NT2/D1 (cell line): ENCODE data around the gene AKAP5.

Experiments used
- DNase-seq: peaks from one replicate; pipeline ENCODE4 v3.0.0-alpha.2; 2011; ENCODE audit warnings: low read depth, low spot score
- H3K27me3 ChIP-seq: 2 replicates; pipeline ENCODE4 v1.6.0; 2011; ENCODE audit warnings: mild to moderate bottlenecking; ENCODE audit not compliant: insufficient read length, insufficient read depth
- H3K36me3 ChIP-seq: 2 replicates; pipeline ENCODE4 v1.6.1; 2011; ENCODE audit warnings: mild to moderate bottlenecking, low read length, mixed read lengths; ENCODE audit not compliant: insufficient read depth, insufficient read length
- H3K4me1 ChIP-seq: 2 replicates; pipeline ENCODE4 v1.5.1; 2011; ENCODE audit not compliant: insufficient read depth, insufficient read length
- H3K4me3 ChIP-seq: 2 replicates; pipeline ENCODE4 v1.5.1; 2011; ENCODE audit warnings: low read depth; ENCODE audit not compliant: insufficient read length
- H3K9ac ChIP-seq: 2 replicates; pipeline ENCODE4 v1.6.0; 2011; ENCODE audit warnings: low read depth; ENCODE audit not compliant: insufficient read length
- H3K9me3 ChIP-seq: 2 replicates; pipeline ENCODE4 v1.5.1; 2011; ENCODE audit warnings: mild to moderate bottlenecking, low read length; ENCODE audit not compliant: insufficient read depth
- SUZ12 ChIP-seq: IDR thresholded peaks from 2 replicates; pipeline ENCODE4 v1.6.1; 2011; ENCODE audit not compliant: insufficient read length, insufficient read depth; ENCODE audit errors: extremely low read depth
- YY1 ChIP-seq: IDR thresholded peaks from 2 replicates; pipeline ENCODE4 v1.6.1; 2011; ENCODE audit not compliant: insufficient read length, insufficient read depth
- ZNF274 ChIP-seq: IDR thresholded peaks from 2 replicates; pipeline ENCODE4 v1.6.1; 2011; ENCODE audit warnings: mild to moderate bottlenecking, low read depth, low read length

AKAP5 gene

GRCh38 chr14:64465191-64465822 lies at the start of gene AKAP5:
Gene AKAP5 (plus strand): TSS chr14:64465499. CDS start chr14:64468395, 2,896 bp downstream.
- TF ChIP-seq ZNF274, result no peak
- no peak for TF ChIP-seq YY1
- TF ChIP-seq SUZ12, result no peak
- Histone ChIP-seq H3K36me3 (peaks cover 17% of the 10 kb centered on the region), H3K9me3 (no peaks in the 10 kb centered on the region), H3K4me1 (no peaks in the 10 kb centered on the region), H3K9ac (peak within 1 kb of the TSS; percentile 81), H3K4me3 (peak within 1 kb of the TSS; percentile 55), H3K27me3 (no peaks in the 10 kb centered on the region)
- DNase-seq, result peak; percentile 48

- Histone ChIP-seq H3K9me3 (no peaks in the 10 kb centered on the region), H3K4me3 (no peak overlapping the region), H3K27me3 (no peaks in the 10 kb centered on the region), H3K4me1 (no peaks in the 10 kb centered on the region), H3K9ac (no peak overlapping the region), H3K36me3 (peaks cover 81% of the 10 kb centered on the region)
- no peak for DNase-seq
- TF ChIP-seq YY1 (no peak), SUZ12 (no peak), ZNF274 (no peak)
Observed at GRCh38 chr14:64416348-64416932, 48.9 kb upstream of the AKAP5 start.

DNA sequence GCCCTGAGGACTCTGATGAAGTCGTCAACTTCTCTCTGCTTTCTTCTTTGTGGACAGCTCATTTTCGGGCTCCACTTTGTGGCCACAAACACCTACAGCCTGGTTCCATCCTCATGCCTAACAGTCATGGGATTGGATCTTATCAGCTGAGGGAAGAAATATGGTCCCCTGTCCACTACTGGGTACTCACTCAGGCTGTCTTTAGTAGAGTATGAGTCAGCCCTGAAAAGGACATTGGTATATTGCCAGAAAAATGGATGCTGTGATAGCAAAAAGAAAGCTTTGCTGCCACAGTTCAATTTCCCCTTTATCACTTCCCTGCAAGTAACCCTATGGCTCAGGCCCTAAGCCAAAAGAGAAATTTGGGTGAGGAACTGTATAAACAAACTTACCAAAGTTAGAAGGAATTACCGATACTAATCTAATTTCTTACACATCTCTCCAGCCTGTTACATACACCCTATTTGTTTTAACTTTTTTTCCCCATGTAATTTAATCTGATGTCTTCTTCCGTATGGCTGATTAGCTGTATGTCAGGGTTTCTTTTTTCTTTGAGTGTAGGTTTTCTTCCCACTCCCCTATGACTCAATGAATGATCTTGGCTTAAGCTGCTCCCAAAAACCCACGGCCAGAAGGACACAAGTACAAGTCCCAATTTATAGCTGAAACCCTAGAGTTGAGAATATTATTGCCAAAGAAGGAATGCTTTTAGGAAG lies 48.1 kb upstream of the AKAP5 start:
- Histone ChIP-seq H3K36me3 (peaks cover 80% of the 10 kb centered on the region), H3K4me1 (no peaks in the 10 kb centered on the region), H3K27me3 (no peaks in the 10 kb centered on the region), H3K9ac (no peak overlapping the region), H3K4me3 (no peak overlapping the region), H3K9me3 (no peaks in the 10 kb centered on the region)
- TF ChIP-seq ZNF274 (no peak), SUZ12 (no peak), YY1 (no peak)
- DNase-seq, result no peak

GRCh38 chr14:64417771-64418125 lies 47.6 kb upstream of the AKAP5 start:
- Histone ChIP-seq H3K4me1 (no peaks in the 10 kb centered on the region), H3K36me3 (peaks cover 82% of the 10 kb centered on the region), H3K4me3 (no peak overlapping the region), H3K9ac (no peak overlapping the region), H3K9me3 (no peaks in the 10 kb centered on the region), H3K27me3 (no peaks in the 10 kb centered on the region)
- DNase-seq, result no peak
- no peak for TF ChIP-seq ZNF274
- TF ChIP-seq SUZ12, result no peak
- TF ChIP-seq YY1, result no peak

GRCh38 chr14:64419003-64419402 lies 46.3 kb upstream of the AKAP5 start:
- no peaks in the 10 kb centered on the region for H3K4me1 ChIP-seq
- H3K36me3 ChIP-seq, result peaks cover 80% of the 10 kb centered on the region

DNA sequence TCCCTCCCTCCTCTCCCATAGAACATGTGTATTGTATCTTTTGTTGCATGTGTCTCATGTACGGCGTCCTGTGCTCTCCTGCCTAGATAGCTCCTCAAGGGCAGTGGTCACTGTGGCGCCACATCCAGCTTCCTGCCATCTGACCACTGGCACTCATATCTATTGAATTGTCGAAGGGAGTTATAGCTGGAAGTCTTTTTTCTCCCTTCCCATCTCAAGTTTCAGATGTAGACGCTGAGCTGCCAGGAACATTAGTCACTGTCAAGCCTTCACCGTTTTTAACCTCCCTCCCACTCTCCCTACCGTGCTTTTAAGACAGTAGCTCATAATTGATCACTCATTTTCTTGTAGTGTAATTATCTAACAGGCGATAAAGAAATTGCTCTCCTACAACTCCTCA lies 44.1 kb upstream of the AKAP5 start:
- no peak overlapping the region for H3K9ac ChIP-seq
- H3K36me3 ChIP-seq, result peaks cover 86% of the 10 kb centered on the region
- TF ChIP-seq YY1 (no peak), ZNF274 (no peak), SUZ12 (no peak)
- H3K27me3 ChIP-seq, result no peaks in the 10 kb centered on the region
- DNase-seq, result no peak
- no peaks in the 10 kb centered on the region for H3K9me3 ChIP-seq
- no peaks in the 10 kb centered on the region for H3K4me1 ChIP-seq
- no peak overlapping the region for H3K4me3 ChIP-seq

More at GRCh38 chr14:64419003-64419402, 46.3 kb upstream of the AKAP5 start:
- TF ChIP-seq SUZ12 (no peak), ZNF274 (no peak), YY1 (no peak)
- DNase-seq, result no peak
- H3K4me3 ChIP-seq, result no peak overlapping the region
- no peak overlapping the region for H3K9ac ChIP-seq
- no peaks in the 10 kb centered on the region for H3K9me3 ChIP-seq
- H3K27me3 ChIP-seq, result no peaks in the 10 kb centered on the region

GRCh38 chr14:64422005-64422404 lies 43.3 kb upstream of the AKAP5 start:
- no peaks in the 10 kb centered on the region for H3K27me3 ChIP-seq
- no peak for DNase-seq
- H3K9me3 ChIP-seq, result no peaks in the 10 kb centered on the region
- H3K4me1 ChIP-seq, result no peaks in the 10 kb centered on the region
- H3K36me3 ChIP-seq, result peaks cover 88% of the 10 kb centered on the region
- no peak overlapping the region for H3K9ac ChIP-seq
- H3K4me3 ChIP-seq, result no peak overlapping the region
- TF ChIP-seq ZNF274 (no peak), SUZ12 (no peak), YY1 (no peak)
